ENCODE results near the gene NIPAL1.
"Not testable (repeated sequence)": the region's sequence is repeated elsewhere in the genome, so short reads cannot be mapped to it uniquely, and the experiment has no call there.

NIPAL1 gene

GRCh38 chr4:48016141-48017107 lies at the start of gene NIPAL1, which contains the start of gene CNGA1:
Gene NIPAL1 (plus strand): TSS chr4:48016772. CDS start chr4:48016840, 68 bp downstream.
Gene CNGA1 (minus strand): TSS chr4:48016681. CDS start chr4:47952689, 63,992 bp downstream.
- DNase-seq (ENCODE audit: low spot score), result peak; percentile 90

- no peak for DNase-seq (ENCODE audit: low spot score)
Observed at GRCh38 chr4:47968847-47969246, 47.7 kb upstream of the NIPAL1 start.

GRCh38 chr4:47972181-47972580 lies 44.4 kb upstream of the NIPAL1 start:
- DNase-seq (ENCODE audit: low spot score), result no peak

- no peak for DNase-seq (ENCODE audit: low spot score)
Observed at GRCh38 chr4:47972721-47973120, 43.9 kb upstream of the NIPAL1 start.

GRCh38 chr4:47974566-47974965 lies 42.0 kb upstream of the NIPAL1 start:
- DNase-seq (ENCODE audit: low spot score), result no peak

- no peak for DNase-seq (ENCODE audit: low spot score)
Observed at GRCh38 chr4:47990145-47990544, 26.4 kb upstream of the NIPAL1 start.

- not testable (repeated sequence) for DNase-seq (ENCODE audit: low spot score)
Observed at GRCh38 chr4:47992475-47992874, 24.1 kb upstream of the NIPAL1 start.

GRCh38 chr4:47996021-47996420 lies 20.6 kb upstream of the NIPAL1 start:
- DNase-seq (ENCODE audit: low spot score), result no peak

- DNase-seq (ENCODE audit: low spot score), result no peak
Observed at GRCh38 chr4:48002267-48002666, 14.3 kb upstream of the NIPAL1 start.

GRCh38 chr4:48003568-48003967 lies 13.0 kb upstream of the NIPAL1 start:
- not testable (repeated sequence) for DNase-seq (ENCODE audit: low spot score)

- DNase-seq (ENCODE audit: low spot score), result no peak
Observed at GRCh38 chr4:48005781-48006180, 10.8 kb upstream of the NIPAL1 start.

GRCh38 chr4:48008021-48008596 lies 8.5 kb upstream of the NIPAL1 start:
- DNase-seq (ENCODE audit: low spot score), result no peak

GRCh38 chr4:48010906-48011305 lies 5.7 kb upstream of the NIPAL1 start:
- not testable (repeated sequence) for DNase-seq (ENCODE audit: low spot score)

- no peak for DNase-seq (ENCODE audit: low spot score)
Observed at GRCh38 chr4:48011722-48012121, 4.8 kb upstream of the NIPAL1 start.

GRCh38 chr4:48012824-48013223 lies 3.7 kb upstream of the NIPAL1 start:
- DNase-seq (ENCODE audit: low spot score), result no peak

- no peak for DNase-seq (ENCODE audit: low spot score)
Observed at GRCh38 chr4:48015216-48015615, 1.4 kb upstream of the NIPAL1 start.

GRCh38 chr4:48015678-48016077 lies 894 bp upstream of the NIPAL1 start:
- no peak for DNase-seq (ENCODE audit: low spot score)

- DNase-seq (ENCODE audit: low spot score), result peak; percentile 37
Observed at GRCh38 chr4:48017108-48017571, 568 bp downstream of the NIPAL1 start.

GRCh38 chr4:48018112-48018511 lies 1.5 kb downstream of the NIPAL1 start:
- DNase-seq (ENCODE audit: low spot score), result no peak

- no peak for DNase-seq (ENCODE audit: low spot score)
Observed at GRCh38 chr4:48021100-48021499, 4.5 kb downstream of the NIPAL1 start.

GRCh38 chr4:48022192-48022799 lies 5.7 kb downstream of the NIPAL1 start:
- no peak for DNase-seq (ENCODE audit: low spot score)

- no peak for DNase-seq (ENCODE audit: low spot score)
Observed at GRCh38 chr4:48024522-48024921, 8.0 kb downstream of the NIPAL1 start.

GRCh38 chr4:48025005-48025404 lies 8.4 kb downstream of the NIPAL1 start:
- no peak for DNase-seq (ENCODE audit: low spot score)

All from germinal center (tissue), 1 donor.